ENCODE results near the gene PAX2. TPM values are rescaled to one million over a fixed set of nuclear protein-coding genes. Genes with fewer than 3 reads are reported as not detected.

The PAX2 gene
- polyA plus RNA-seq, 2 donors = not detected

DNA sequence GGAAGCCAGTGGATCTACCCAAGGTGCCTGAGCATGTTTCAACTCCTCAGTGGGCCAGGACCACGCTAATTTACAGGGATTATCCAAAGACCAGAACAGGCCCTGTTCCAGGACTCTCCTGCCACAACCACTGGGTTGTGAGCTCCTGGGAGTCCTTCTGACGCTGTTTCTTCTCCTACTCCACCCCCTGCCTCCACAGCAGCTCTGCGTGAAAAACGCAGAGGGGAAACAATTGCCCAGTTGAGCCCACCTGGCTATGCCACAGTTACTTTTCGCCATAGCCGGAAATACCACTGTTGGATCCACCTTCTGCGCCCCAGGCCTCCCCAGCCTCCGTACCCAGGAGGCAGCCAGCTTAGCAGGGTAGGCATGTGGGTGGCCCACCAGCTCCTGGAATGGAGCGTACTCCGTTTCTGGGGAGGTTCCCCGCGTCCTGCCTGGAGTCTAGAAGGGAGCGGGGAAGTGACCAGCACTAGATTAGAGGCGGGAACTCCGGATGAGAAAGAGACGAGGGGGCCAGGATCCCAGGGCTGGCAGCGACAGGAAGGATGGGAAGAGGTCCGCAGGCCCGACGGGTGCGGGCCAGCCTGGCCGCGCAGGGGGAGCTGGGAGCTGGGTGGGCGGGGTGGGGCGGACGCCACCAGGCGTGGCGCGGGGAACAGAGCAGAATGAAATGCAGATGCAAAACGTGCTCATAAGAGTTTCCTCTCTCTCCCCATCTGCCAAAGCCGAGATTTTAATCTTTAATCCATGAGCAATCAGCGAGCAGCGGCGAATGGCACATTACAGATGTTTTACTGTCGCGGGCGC is 32.1 kb upstream of the PAX2 start:
- Histone ChIP-seq H3K4me1 (ENCODE audit: control insufficient read depth in 2 of 2, insufficient read depth in 2 of 2, low read length in 1 of 2) (peaks cover 0 to 2% of the 10 kb centered on the region in 2 donors), H3K4me3 (ENCODE audit: low read depth in 1 of 2, low read length in 2 of 2) (no peak overlapping the region), H3K36me3 (ENCODE audit: control insufficient read depth in 2 of 2, insufficient read depth in 2 of 2, low read length in 1 of 2) (no peaks in the 10 kb centered on the region), H3K9me3 (ENCODE audit: control insufficient read depth in 2 of 2, insufficient read depth in 1 of 2, low read depth in 1 of 2, low read length in 1 of 2) (no peaks in the 10 kb centered on the region), H3K27ac (ENCODE audit: low read depth in 2 of 2, low read length in 1 of 2) (no peak overlapping the region), H3K27me3 (ENCODE audit: control insufficient read depth in 1 of 2, insufficient read depth in 2 of 2, low read length in 2 of 2) (peaks cover 13 to 35% of the 10 kb centered on the region in 2 donors)
- WGBS, 2 donors = 9 to 10% methylated on average over 28 to 37 of the region's 37 CpGs

DNA sequence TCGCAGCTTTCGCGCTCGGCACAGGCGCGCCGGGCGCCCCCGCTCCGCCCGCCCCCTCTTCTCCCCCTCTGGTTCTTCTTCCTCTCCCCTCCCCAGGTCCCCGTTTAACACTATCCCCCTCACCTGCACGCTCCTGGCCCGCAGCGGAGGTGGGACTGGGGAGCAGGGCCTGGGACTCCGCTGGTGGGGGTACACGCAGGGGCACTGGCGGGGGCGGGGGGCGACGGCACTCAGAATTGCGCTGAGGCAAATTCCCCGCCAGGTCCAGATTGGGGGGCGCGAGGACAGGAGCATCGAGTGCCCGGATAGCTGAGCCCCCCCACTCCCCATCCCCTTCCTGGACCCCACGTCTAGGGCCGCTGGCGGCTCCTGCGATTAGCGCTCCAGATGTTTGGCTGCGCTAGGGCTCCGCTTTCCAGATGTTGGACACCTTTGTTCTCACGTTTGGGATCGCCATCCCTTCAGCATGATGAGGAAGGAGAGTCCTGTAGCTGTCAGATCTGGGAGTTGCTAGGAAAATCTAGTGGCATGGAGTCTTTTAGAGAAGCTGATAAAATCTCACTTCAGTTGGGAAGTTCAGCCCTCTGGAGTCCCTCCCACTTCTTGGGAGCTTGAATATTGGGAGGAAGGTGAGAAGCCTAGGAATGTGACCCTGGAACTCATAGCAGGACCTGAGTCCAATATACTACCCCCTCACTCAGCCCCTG is 31.4 kb upstream of the PAX2 start:
- WGBS, 2 donors = 5 to 6% methylated on average over 34 to 36 of the region's 36 CpGs
- H3K9me3 ChIP-seq (ENCODE audit: control insufficient read depth in 2 of 2, insufficient read depth in 1 of 2, low read depth in 1 of 2, low read length in 1 of 2) = no peaks in the 10 kb centered on the region
- peaks cover 0 to 2% of the 10 kb centered on the region in 2 donors for H3K4me1 ChIP-seq (ENCODE audit: control insufficient read depth in 2 of 2, insufficient read depth in 2 of 2, low read length in 1 of 2)
- H3K36me3 ChIP-seq (ENCODE audit: control insufficient read depth in 2 of 2, insufficient read depth in 2 of 2, low read length in 1 of 2) = no peaks in the 10 kb centered on the region
- H3K4me3 ChIP-seq (ENCODE audit: low read depth in 1 of 2, low read length in 2 of 2) = no peak overlapping the region
- no peak overlapping the region for H3K27ac ChIP-seq (ENCODE audit: low read depth in 2 of 2, low read length in 1 of 2)
- H3K27me3 ChIP-seq (ENCODE audit: control insufficient read depth in 1 of 2, insufficient read depth in 2 of 2, low read length in 2 of 2) = peaks cover 13 to 35% of the 10 kb centered on the region in 2 donors

DNA sequence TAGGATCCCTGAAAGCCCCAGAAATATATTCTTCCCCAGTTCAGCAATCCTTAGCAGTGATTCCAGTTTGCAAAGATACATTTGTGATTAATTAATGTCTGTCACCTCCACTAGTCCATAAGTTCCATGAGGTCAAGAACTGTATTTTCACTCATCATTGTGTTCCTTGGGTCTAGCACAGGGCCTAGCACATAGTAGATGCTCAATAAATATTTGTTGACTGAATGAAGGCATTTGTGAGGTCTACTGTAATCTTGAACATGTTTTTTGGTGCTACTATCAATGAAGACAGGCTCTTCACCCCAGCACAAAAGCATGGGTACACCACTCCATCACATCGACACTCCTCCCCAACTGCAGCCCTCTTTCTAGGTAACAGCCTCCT is 30.8 kb upstream of the PAX2 start:
- 77 to 88% methylated on average over 1 of the region's 1 CpG for WGBS, 2 donors
- H3K4me3 ChIP-seq (ENCODE audit: low read depth in 1 of 2, low read length in 2 of 2) = no peak overlapping the region

GRCh38 chr10:100715101-100715444 is 30.3 kb upstream of the PAX2 start:
- Histone ChIP-seq H3K36me3 (ENCODE audit: control insufficient read depth in 2 of 2, insufficient read depth in 2 of 2, low read length in 1 of 2) (no peaks in the 10 kb centered on the region), H3K4me1 (ENCODE audit: control insufficient read depth in 2 of 2, insufficient read depth in 2 of 2, low read length in 1 of 2) (peaks cover 0 to 2% of the 10 kb centered on the region in 2 donors), H3K9me3 (ENCODE audit: control insufficient read depth in 2 of 2, insufficient read depth in 1 of 2, low read depth in 1 of 2, low read length in 1 of 2) (no peaks in the 10 kb centered on the region), H3K27me3 (ENCODE audit: control insufficient read depth in 1 of 2, insufficient read depth in 2 of 2, low read length in 2 of 2) (peaks cover 11 to 30% of the 10 kb centered on the region in 2 donors), H3K4me3 (ENCODE audit: low read depth in 1 of 2, low read length in 2 of 2) (no peak overlapping the region), H3K27ac (ENCODE audit: low read depth in 2 of 2, low read length in 1 of 2) (no peak overlapping the region)
- 44 to 47% methylated on average over 4 of the region's 4 CpGs for WGBS, 2 donors

More for the DNA sequence above, 30.8 kb upstream of the PAX2 start:
- peaks cover 11 to 35% of the 10 kb centered on the region in 2 donors for H3K27me3 ChIP-seq (ENCODE audit: control insufficient read depth in 1 of 2, insufficient read depth in 2 of 2, low read length in 2 of 2)
- no peak overlapping the region for H3K27ac ChIP-seq (ENCODE audit: low read depth in 2 of 2, low read length in 1 of 2)
- H3K36me3 ChIP-seq (ENCODE audit: control insufficient read depth in 2 of 2, insufficient read depth in 2 of 2, low read length in 1 of 2) = no peaks in the 10 kb centered on the region
- peaks cover 0 to 2% of the 10 kb centered on the region in 2 donors for H3K4me1 ChIP-seq (ENCODE audit: control insufficient read depth in 2 of 2, insufficient read depth in 2 of 2, low read length in 1 of 2)
- H3K9me3 ChIP-seq (ENCODE audit: control insufficient read depth in 2 of 2, insufficient read depth in 1 of 2, low read depth in 1 of 2, low read length in 1 of 2) = no peaks in the 10 kb centered on the region

- no peaks in the 10 kb centered on the region for H3K9me3 ChIP-seq (ENCODE audit: control insufficient read depth in 2 of 2, insufficient read depth in 1 of 2, low read depth in 1 of 2, low read length in 1 of 2)
- H3K27me3 ChIP-seq (ENCODE audit: control insufficient read depth in 1 of 2, insufficient read depth in 2 of 2, low read length in 2 of 2) = peaks cover 11 to 30% of the 10 kb centered on the region in 2 donors
- peaks cover 0 to 2% of the 10 kb centered on the region in 2 donors for H3K4me1 ChIP-seq (ENCODE audit: control insufficient read depth in 2 of 2, insufficient read depth in 2 of 2, low read length in 1 of 2)
- 8 to 11% methylated on average over 66 of the region's 66 CpGs for WGBS, 2 donors
- H3K27ac ChIP-seq (ENCODE audit: low read depth in 2 of 2, low read length in 1 of 2) = no peak overlapping the region
- H3K36me3 ChIP-seq (ENCODE audit: control insufficient read depth in 2 of 2, insufficient read depth in 2 of 2, low read length in 1 of 2) = no peaks in the 10 kb centered on the region
- no peak overlapping the region for H3K4me3 ChIP-seq (ENCODE audit: low read depth in 1 of 2, low read length in 2 of 2)
These were observed 29.7 kb upstream of the PAX2 start for GRCh38 chr10:100715445-100716385.

DNA sequence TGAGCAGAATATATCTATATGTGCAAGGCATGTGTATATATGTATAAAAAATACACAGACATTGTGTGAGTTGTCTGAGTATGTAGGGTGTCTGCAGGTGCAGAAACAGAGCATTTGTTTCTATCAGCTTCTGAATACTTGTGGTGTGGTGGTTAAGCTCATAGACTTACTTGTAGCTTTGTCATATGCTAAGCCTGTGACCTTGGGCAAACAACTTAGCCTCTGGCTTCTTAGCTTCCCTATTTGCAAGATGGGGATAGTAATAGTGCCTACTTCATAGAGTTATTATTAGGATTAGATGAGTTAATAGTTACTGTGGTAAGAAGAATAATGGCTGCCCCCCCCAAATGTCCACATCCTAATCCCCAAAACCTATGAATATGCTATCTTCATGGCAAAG is 28.2 kb upstream of the PAX2 start:
- Histone ChIP-seq H3K27ac (ENCODE audit: low read depth in 2 of 2, low read length in 1 of 2) (no peak overlapping the region), H3K36me3 (ENCODE audit: control insufficient read depth in 2 of 2, insufficient read depth in 2 of 2, low read length in 1 of 2) (no peaks in the 10 kb centered on the region), H3K27me3 (ENCODE audit: control insufficient read depth in 1 of 2, insufficient read depth in 2 of 2, low read length in 2 of 2) (peaks cover 11 to 26% of the 10 kb centered on the region in 2 donors), H3K4me3 (ENCODE audit: low read depth in 1 of 2, low read length in 2 of 2) (no peak overlapping the region), H3K4me1 (ENCODE audit: control insufficient read depth in 2 of 2, insufficient read depth in 2 of 2, low read length in 1 of 2) (peaks cover 0 to 2% of the 10 kb centered on the region in 2 donors), H3K9me3 (ENCODE audit: control insufficient read depth in 2 of 2, insufficient read depth in 1 of 2, low read depth in 1 of 2, low read length in 1 of 2) (no peaks in the 10 kb centered on the region)

DNA sequence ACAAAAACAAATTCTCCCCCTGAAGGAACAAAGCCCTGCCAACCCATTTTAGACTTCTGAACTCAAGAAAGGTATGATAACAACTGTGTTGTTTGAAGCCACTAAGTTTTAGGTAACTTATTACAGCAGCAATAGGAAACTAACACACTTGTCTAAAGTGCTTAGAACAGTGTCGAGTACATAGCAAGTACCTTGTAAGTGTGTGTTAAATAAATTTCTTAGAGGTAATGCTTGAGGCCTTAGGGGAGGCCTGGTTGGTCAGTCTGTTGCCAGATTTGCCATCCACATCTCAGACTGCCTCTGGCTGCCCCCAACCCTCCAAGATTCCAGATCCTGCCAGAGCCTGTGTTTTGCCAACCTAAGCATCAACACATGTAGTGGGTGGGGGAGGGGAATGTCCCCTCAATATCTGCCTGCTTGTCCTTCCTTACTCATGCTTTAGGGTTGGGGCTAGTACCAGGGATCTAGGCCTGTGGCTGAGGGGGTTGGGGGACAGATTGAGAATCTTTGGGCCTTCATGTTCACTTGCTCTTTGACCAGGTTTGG is 27.1 kb upstream of the PAX2 start:
- H3K9me3 ChIP-seq (ENCODE audit: control insufficient read depth in 2 of 2, insufficient read depth in 1 of 2, low read depth in 1 of 2, low read length in 1 of 2) = no peaks in the 10 kb centered on the region
- H3K4me1 ChIP-seq (ENCODE audit: control insufficient read depth in 2 of 2, insufficient read depth in 2 of 2, low read length in 1 of 2) = peaks cover 0 to 2% of the 10 kb centered on the region in 2 donors
- peaks cover 7 to 20% of the 10 kb centered on the region in 2 donors for H3K27me3 ChIP-seq (ENCODE audit: control insufficient read depth in 1 of 2, insufficient read depth in 2 of 2, low read length in 2 of 2)
- WGBS, 2 donors = 87 to 89% methylated on average over 1 of the region's 1 CpG
- no peak overlapping the region for H3K4me3 ChIP-seq (ENCODE audit: low read depth in 1 of 2, low read length in 2 of 2)
- H3K27ac ChIP-seq (ENCODE audit: low read depth in 2 of 2, low read length in 1 of 2) = no peak overlapping the region
- no peaks in the 10 kb centered on the region for H3K36me3 ChIP-seq (ENCODE audit: control insufficient read depth in 2 of 2, insufficient read depth in 2 of 2, low read length in 1 of 2)

DNA sequence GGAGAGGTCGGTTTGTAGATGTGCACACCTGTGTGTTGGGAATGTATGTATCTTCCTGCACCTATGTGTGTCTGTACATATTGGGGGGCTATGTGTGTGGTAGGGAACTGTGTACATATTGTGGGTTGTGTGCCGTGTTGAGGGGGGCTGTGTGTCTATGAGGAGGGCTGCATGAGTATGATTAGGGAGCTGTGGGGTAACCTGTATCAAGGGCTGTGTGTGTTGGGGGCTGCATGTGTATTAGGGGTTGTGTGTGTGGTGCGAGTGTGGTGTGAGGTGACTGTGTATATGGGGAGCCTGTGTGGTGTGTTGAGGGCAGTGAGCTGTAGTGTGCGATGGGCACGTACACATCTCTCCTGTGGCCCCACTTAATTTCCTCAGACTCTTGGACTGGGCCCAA is 22.2 kb upstream of the PAX2 start:
- Histone ChIP-seq H3K27me3 (ENCODE audit: control insufficient read depth in 1 of 2, insufficient read depth in 2 of 2, low read length in 2 of 2) (peaks cover 9 to 15% of the 10 kb centered on the region in 2 donors), H3K9me3 (ENCODE audit: control insufficient read depth in 2 of 2, insufficient read depth in 1 of 2, low read depth in 1 of 2, low read length in 1 of 2) (no peaks in the 10 kb centered on the region), H3K4me3 (ENCODE audit: low read depth in 1 of 2, low read length in 2 of 2) (no peak overlapping the region), H3K36me3 (ENCODE audit: control insufficient read depth in 2 of 2, insufficient read depth in 2 of 2, low read length in 1 of 2) (no peaks in the 10 kb centered on the region), H3K27ac (ENCODE audit: low read depth in 2 of 2, low read length in 1 of 2) (no peak overlapping the region), H3K4me1 (ENCODE audit: control insufficient read depth in 2 of 2, insufficient read depth in 2 of 2, low read length in 1 of 2) (no peaks in the 10 kb centered on the region)
- 62 to 80% methylated on average over 5 of the region's 5 CpGs for WGBS, 2 donors
